GM21381 (cell line): ENCODE measurements around the gene TEAD3.
"Not testable (repeated sequence)": the region's sequence is repeated elsewhere in the genome, so short reads cannot be mapped to it uniquely, and the experiment has no call there.

Experiments used
- ATAC-seq: cut with Tn5 transposase; IDR thresholded peaks from one replicate; pipeline ENCODE4 v1.9.1; 2021; ENCODE audit warnings: mild to moderate bottlenecking, moderate library complexity; ENCODE audit not compliant: unreplicated experiment

The TEAD3 gene

GRCh38 chr6:35496841-35497570, at the start of gene TEAD3:
Gene TEAD3, minus strand, starts transcription at chr6:35497079.
- ATAC-seq = no peak

GRCh38 chr6:35544769-35545361, 48.0 kb upstream of the TEAD3 start:
- ATAC-seq = no peak

GRCh38 chr6:35543459-35544193, 46.7 kb upstream of the TEAD3 start:
- no peak for ATAC-seq

- no peak for ATAC-seq
Measured at GRCh38 chr6:35541836-35542235, 45.0 kb upstream of the TEAD3 start.

GRCh38 chr6:35539223-35539622, 42.3 kb upstream of the TEAD3 start:
- ATAC-seq = no peak

GRCh38 chr6:35535847-35536246, 39.0 kb upstream of the TEAD3 start:
- not testable (repeated sequence) for ATAC-seq

- no peak for ATAC-seq
Measured at GRCh38 chr6:35534407-35535170, 37.7 kb upstream of the TEAD3 start.

- no peak for ATAC-seq
Measured at GRCh38 chr6:35533981-35534380, 37.1 kb upstream of the TEAD3 start.

GRCh38 chr6:35532126-35532525, 35.2 kb upstream of the TEAD3 start:
- ATAC-seq = no peak

GRCh38 chr6:35524380-35525020, 27.6 kb upstream of the TEAD3 start:
- ATAC-seq = no peak

- ATAC-seq = no peak
Measured at GRCh38 chr6:35522660-35523658, 26.1 kb upstream of the TEAD3 start.

GRCh38 chr6:35522151-35522550, 25.3 kb upstream of the TEAD3 start:
- no peak for ATAC-seq

GRCh38 chr6:35521235-35521634, 24.4 kb upstream of the TEAD3 start:
- no peak for ATAC-seq

GRCh38 chr6:35519313-35520015, 22.6 kb upstream of the TEAD3 start:
- ATAC-seq = no peak

- no peak for ATAC-seq
Measured at GRCh38 chr6:35518566-35519312, 21.9 kb upstream of the TEAD3 start.

- ATAC-seq = not testable (repeated sequence)
Measured at GRCh38 chr6:35517978-35518377, 21.1 kb upstream of the TEAD3 start.

GRCh38 chr6:35516712-35517111, 19.8 kb upstream of the TEAD3 start:
- no peak for ATAC-seq

GRCh38 chr6:35515939-35516338, 19.1 kb upstream of the TEAD3 start:
- not testable (repeated sequence) for ATAC-seq
